Measurements from ENCODE around the gene CPSF3.

- TF ChIP-seq CTCF (IDR thresholded peaks at IDR 0.05) (no peak), EP300 (IDR thresholded peaks at IDR 0.05) (no peak), POLR2A (IDR thresholded peaks at IDR 0.05) (no peak)
Measured at GRCh38 chr2:9462886-9463697, 39.6 kb downstream of the CPSF3 start.
